CD8-positive, alpha-beta memory T cell (primary cell): ENCODE data around the gene CLASP1. TPM values are rescaled to one million over a fixed set of nuclear protein-coding genes. Genes with fewer than 3 reads are reported as not detected.
"Not testable (repeated sequence)": the region's sequence is repeated elsewhere in the genome, so short reads cannot be mapped to it uniquely, and the experiment has no call there.

Experiments
- CTCF ChIA-PET: fragments of 350-600 bp; sonication (Branson Sonifier 250); formaldehyde crosslinking; loops from one replicate; lab custom pipeline; 2021; ENCODE audit warnings: antibody characterized with exemption; lab: Charles Lee
- POLR2A ChIA-PET: fragments of 350-600 bp; sonication (Branson Sonifier 250); formaldehyde crosslinking; loops from one replicate; lab custom pipeline; 2021; ENCODE audit warnings: antibody characterized with exemption; lab: Charles Lee
- DNase-seq, 5 donors: peaks; one replicate each; pipeline versions ENCODE4 v3.0.0 to v3.0.0-alpha.2; 2020 to 2022; ENCODE audit warnings: mixed read lengths in 1 of 5
- H3K27ac ChIP-seq: one replicate; pipeline ENCODE4 v1.7.0; 2013; ENCODE audit warnings: low read depth, mild to moderate bottlenecking, low read length, moderate library complexity
- H3K27me3 ChIP-seq: 2 replicates; pipeline ENCODE4 v1.7.0; 2013; ENCODE audit warnings: low read length, mild to moderate bottlenecking; ENCODE audit not compliant: insufficient read depth, poor library complexity, severe bottlenecking
- H3K36me3 ChIP-seq: 2 replicates; pipeline ENCODE4 v1.7.0; 2013; ENCODE audit warnings: mild to moderate bottlenecking, low read length, moderate library complexity; ENCODE audit not compliant: insufficient read depth
- H3K4me1 ChIP-seq: 2 replicates; pipeline ENCODE4 v1.7.0; 2013; ENCODE audit warnings: mild to moderate bottlenecking, low read length, moderate library complexity; ENCODE audit not compliant: insufficient read depth
- H3K4me3 ChIP-seq: 2 replicates; pipeline ENCODE4 v1.7.0; 2013; ENCODE audit warnings: mild to moderate bottlenecking, low read length
- H3K9me3 ChIP-seq: 2 replicates; pipeline ENCODE4 v1.7.0; 2013; ENCODE audit warnings: mild to moderate bottlenecking, low read length
- H3K27ac Mint-ChIP-seq, 8 donors: one replicate each; pipeline ENCODE4 v1.8.0; 2020 to 2021; ENCODE audit warnings: mixed read lengths in 8 of 8, mild to moderate bottlenecking in 6 of 8, inconsistent platforms in 3 of 8, moderate library complexity in 3 of 8
- H3K27me3 Mint-ChIP-seq, 2 donors: one replicate each; pipeline ENCODE4 v1.8.0; 2020 to 2021; ENCODE audit warnings: mixed read lengths in 2 of 2, mild to moderate bottlenecking in 1 of 2, moderate library complexity in 1 of 2
- H3K36me3 Mint-ChIP-seq, 3 donors: one replicate each; pipeline ENCODE4 v1.8.0; 2020 to 2021; ENCODE audit warnings: mixed read lengths in 3 of 3, inconsistent platforms in 1 of 3, mild to moderate bottlenecking in 1 of 3
- H3K4me1 Mint-ChIP-seq, 3 donors: one replicate each; pipeline ENCODE4 v1.8.0; 2020 to 2021; ENCODE audit warnings: mixed read lengths in 3 of 3, inconsistent platforms in 1 of 3, mild to moderate bottlenecking in 1 of 3
- H3K4me3 Mint-ChIP-seq, 7 donors: one replicate each; pipeline ENCODE4 v1.8.0; 2020 to 2021; ENCODE audit warnings: mixed read lengths in 7 of 7, mild to moderate bottlenecking in 6 of 7, moderate library complexity in 4 of 7, inconsistent platforms in 2 of 7
- H3K9me3 Mint-ChIP-seq, 5 donors: one replicate each; pipeline ENCODE4 v1.8.0; 2020 to 2022; ENCODE audit warnings: mixed read lengths in 5 of 5, mild to moderate bottlenecking in 3 of 5, moderate library complexity in 2 of 5, inconsistent platforms in 1 of 5
- polyA plus RNA-seq: library from polyadenylated mRNA; unstranded; fragments of 300-500 nt; fragmentation: Illumina TruSeq; gene quantifications from one replicate; pipeline ENCODE4 v1.2.3, GENCODE V29; 2021
- total RNA-seq, 2 experiments: library from RNA; stranded (reverse); gene quantifications; one replicate each; pipeline ENCODE4 v1.2.3, GENCODE V29; 2021

The CLASP1 gene
- total and polyA plus RNA-seq, 3 experiments from 2014 or later: 22.2 to 66.0 (median 62.6) TPM

DNA sequence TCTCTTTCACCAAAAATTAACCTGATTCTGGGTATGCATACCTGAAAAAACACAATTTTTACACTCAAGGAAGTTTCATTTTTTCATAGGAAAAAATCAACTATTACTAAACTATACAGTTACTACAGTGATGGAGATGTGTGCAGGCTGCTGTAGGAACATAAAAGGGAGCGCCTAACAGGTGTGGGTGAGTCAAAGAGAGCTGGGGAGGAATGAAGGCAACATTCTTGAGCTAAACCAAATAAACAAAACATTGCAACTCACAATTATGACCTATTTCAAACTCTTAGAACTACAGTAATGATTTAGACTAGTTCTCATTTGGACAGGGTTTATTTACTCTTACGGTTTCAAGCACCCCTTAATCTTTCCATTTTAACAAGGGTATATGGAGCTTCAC is 13.4 kb upstream of the CLASP1 start:
- Mint-ChIP-seq H3K4me3 (no peak overlapping the region), H3K9me3 (no peaks in the 10 kb centered on the region), H3K4me1 (peaks cover 5 to 13% (median 9%) of the 10 kb centered on the region in 3 donors), H3K36me3 (peaks cover 0 to 7% (median 5%) of the 10 kb centered on the region in 3 donors), H3K27me3 (no peaks in the 10 kb centered on the region), H3K27ac (peak overlapping the region in 3 of 8 donors; percentile 2 to 49 (median 32))
- no peaks in the 10 kb centered on the region for H3K36me3 ChIP-seq
- no peaks in the 10 kb centered on the region for H3K4me1 ChIP-seq
- H3K9me3 ChIP-seq: no peaks in the 10 kb centered on the region
- H3K27me3 ChIP-seq: no peaks in the 10 kb centered on the region
- H3K4me3 ChIP-seq: no peak overlapping the region
- ChIA-PET POLR2A (no interaction called here), CTCF (no interaction called here)
- no peak overlapping the region for H3K27ac ChIP-seq
- no peak for DNase-seq

DNA sequence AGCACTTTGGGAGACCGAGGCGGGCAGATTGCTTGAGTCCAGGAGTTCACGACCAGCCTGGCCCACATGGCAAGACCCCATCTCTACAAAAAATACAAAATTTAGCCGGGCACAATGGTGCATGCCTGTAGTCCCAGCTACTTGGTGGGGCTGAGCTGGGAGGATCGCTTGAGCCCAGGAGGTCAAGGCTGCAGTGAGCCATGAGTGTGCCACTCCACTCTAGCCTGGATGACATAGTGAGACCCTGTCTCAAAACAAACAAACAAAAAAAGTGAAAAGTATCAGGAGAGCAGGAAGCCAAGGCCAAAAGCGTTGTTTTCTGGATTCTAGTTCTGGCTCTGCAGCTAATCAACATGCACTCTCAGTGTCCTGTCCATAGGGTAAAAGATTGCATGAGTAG is 10.7 kb upstream of the CLASP1 start:
- Mint-ChIP-seq H3K9me3 (no peaks in the 10 kb centered on the region), H3K27ac (peak overlapping the region in 1 of 8 donors; percentile 20), H3K36me3 (peaks cover 0 to 7% (median 5%) of the 10 kb centered on the region in 3 donors), H3K27me3 (no peaks in the 10 kb centered on the region), H3K4me1 (peaks cover 9 to 26% (median 11%) of the 10 kb centered on the region in 3 donors), H3K4me3 (no peak overlapping the region)
- CTCF ChIA-PET: no interaction called here
- H3K4me1 ChIP-seq: no peaks in the 10 kb centered on the region
- DNase-seq: no peak
- no peaks in the 10 kb centered on the region for H3K9me3 ChIP-seq
- H3K36me3 ChIP-seq: no peaks in the 10 kb centered on the region
- POLR2A ChIA-PET: no interaction called here
- H3K27ac ChIP-seq: no peak overlapping the region
- H3K27me3 ChIP-seq: no peaks in the 10 kb centered on the region
- no peak overlapping the region for H3K4me3 ChIP-seq

DNA sequence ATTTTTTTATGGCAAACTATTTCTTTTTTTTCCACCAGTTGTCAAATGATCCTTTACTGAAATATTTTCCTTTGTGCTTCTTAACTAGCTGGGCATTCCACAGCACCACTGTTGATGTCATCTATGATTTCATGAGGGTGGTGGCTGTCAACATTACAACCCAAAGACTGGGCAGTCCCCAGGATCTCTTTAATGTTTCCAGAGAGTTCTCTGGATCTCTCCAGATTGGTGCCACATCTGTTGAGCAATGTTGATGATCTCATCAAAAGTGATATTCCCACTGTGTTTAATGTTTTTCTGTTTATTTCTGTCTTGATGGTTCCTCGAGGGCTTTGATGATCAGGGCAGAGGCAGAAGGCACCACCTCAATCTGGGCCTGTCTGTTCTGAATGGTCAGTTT is 9.1 kb upstream of the CLASP1 start:
- POLR2A ChIA-PET, DNase-seq, H3K9me3 Mint-ChIP-seq, H3K4me1 ChIP-seq, H3K27ac ChIP-seq, H3K27me3 ChIP-seq, H3K4me3 Mint-ChIP-seq, H3K9me3 ChIP-seq, CTCF ChIA-PET, H3K36me3 ChIP-seq, H3K27me3 Mint-ChIP-seq, H3K4me3 ChIP-seq, H3K36me3 Mint-ChIP-seq: not testable (repeated sequence)
- Mint-ChIP-seq H3K4me1 (peaks cover 18 to 41% (median 18%) of the 10 kb centered on the region in 3 donors), H3K27ac (peak overlapping the region in 3 of 8 donors; percentile 23 to 66 (median 40))

DNA sequence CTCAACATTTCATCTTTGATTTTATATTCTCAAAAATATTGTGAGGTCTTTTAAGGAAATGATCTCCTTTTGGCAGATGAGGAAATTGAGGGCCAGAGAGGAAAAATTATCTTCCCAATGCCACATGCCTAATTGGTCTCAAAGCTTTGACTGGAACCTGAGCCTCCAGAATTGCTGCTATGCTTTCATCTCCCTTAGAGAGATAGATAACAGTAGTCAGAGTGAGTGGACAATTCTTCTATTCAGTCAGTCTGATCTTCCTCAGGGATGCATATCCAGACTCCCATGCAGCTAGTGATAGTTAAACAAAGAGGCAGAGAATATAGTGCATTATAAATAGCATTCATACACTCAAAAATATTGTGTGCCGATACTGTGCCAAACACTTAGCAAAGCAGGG is 3.8 kb upstream of the CLASP1 start:
- POLR2A ChIA-PET: no interaction called here
- H3K9me3 Mint-ChIP-seq: no peaks in the 10 kb centered on the region

DNA sequence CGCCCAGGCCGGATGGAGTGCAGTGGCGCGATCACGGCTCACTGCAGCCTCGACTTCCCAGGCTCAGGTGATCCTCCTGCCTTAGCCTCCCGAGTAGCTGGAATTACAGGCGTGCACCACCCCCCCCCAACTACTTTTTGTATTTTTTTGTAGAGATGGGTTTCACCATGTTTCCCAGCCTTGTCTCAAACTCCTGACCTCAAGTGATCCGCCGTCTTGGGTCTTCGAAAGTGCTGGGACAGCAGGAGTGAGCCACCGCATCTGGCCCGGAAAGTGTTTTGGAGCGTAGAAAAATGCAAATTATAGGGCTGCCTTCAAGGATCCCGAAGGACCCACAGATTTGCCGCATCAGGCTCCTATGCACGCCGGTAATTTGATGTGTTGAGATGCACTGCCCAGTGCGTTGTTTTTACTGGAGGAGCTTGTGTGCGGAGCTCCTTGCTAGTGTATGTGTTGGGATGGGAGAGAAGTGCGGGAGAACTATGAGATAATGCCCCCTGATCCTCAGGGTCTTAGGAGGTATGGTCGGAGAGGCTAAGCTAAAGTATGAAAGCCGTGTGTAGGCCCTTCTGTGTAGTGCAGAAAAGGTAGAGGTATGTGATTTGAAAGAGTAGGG is 1.2 kb upstream of the CLASP1 start:
- H3K4me1 ChIP-seq: peaks cover 29% of the 10 kb centered on the region
- peak overlapping the region; percentile 92 for H3K27ac ChIP-seq
- Mint-ChIP-seq H3K4me3 (peak overlapping the region; percentile 95 to 100 (median 98)), H3K9me3 (no peaks in the 10 kb centered on the region), H3K27me3 (peaks cover 0 to 7% of the 10 kb centered on the region in 2 donors), H3K36me3 (peaks cover 0 to 24% (median 2%) of the 10 kb centered on the region in 3 donors), H3K27ac (peak overlapping the region; percentile 99 to 100 (median 99)), H3K4me1 (peaks cover 52 to 80% (median 65%) of the 10 kb centered on the region in 3 donors)
- H3K27me3 ChIP-seq: no peaks in the 10 kb centered on the region
- ChIA-PET CTCF (interaction anchor here (0.9 to 2.5 kb wide), 3 partner anchors 49 to 119 kb away, joined by 4 to 15 read pairs (median 7); partner anchors contain the start of gene RNU4ATAC), POLR2A (interaction anchor here (1.0 to 4.0 kb wide), 4 partner anchors 49 to 119 kb away, joined by 4 to 44 read pairs (median 30); partner anchors contain the start of genes NIFK, RNU4ATAC and TSN)
- no peaks in the 10 kb centered on the region for H3K36me3 ChIP-seq
- peak overlapping the region; percentile 85 for H3K4me3 ChIP-seq
- peak in 2 of 5 donors; percentile 2 to 16 for DNase-seq
- no peaks in the 10 kb centered on the region for H3K9me3 ChIP-seq

More for the DNA sequence above, 3.8 kb upstream of the CLASP1 start:
- Histone ChIP-seq H3K9me3 (no peaks in the 10 kb centered on the region), H3K4me3 (no peak overlapping the region), H3K27ac (no peak overlapping the region), H3K36me3 (no peaks in the 10 kb centered on the region), H3K27me3 (no peaks in the 10 kb centered on the region), H3K4me1 (peaks cover 14% of the 10 kb centered on the region)
- no peak for DNase-seq
- Mint-ChIP-seq H3K4me1 (peaks cover 38 to 66% (median 47%) of the 10 kb centered on the region in 3 donors), H3K27me3 (peaks cover 0 to 7% of the 10 kb centered on the region in 2 donors), H3K4me3 (peak overlapping the region in 1 of 7 donors; percentile 67), H3K36me3 (peaks cover 0 to 22% (median 2%) of the 10 kb centered on the region in 3 donors), H3K27ac (peak overlapping the region in 3 of 8 donors; percentile 6 to 82 (median 76))
- CTCF ChIA-PET: no interaction called here

DNA sequence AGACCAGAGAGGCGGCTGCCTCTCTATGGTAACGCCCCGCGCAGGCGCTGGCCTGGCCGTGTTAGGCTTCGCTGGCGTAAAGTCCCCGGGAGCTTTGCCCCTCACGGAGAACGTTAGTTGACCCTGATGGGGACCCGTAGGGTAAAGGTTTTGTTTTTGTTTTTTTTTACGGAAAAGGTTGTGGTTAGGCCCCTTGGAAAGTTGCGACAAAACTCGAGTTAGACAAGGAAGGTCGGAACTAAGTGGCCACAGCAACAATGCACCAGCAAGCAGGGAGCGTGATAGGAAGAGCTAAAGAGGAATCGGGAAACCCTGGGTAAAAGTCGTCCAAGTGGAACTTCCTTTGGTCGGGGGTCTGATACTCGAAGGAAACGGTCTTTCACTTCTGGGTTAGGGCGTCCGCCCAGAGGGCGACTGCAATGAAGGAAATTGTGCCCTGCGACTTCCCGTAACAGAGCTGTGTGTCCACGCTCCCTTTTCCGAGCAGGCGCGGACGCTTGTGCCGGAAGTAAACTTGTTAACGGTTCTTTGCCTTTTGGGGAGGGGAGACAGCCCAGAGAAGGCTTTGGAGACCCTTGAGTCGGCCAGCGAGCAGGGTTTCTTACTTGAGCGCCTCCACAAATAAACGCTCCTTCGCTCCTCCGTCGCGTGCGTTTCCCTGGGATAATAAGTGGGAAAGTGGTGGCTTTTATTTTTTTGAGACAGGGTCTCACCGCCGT is 493 bp upstream of the CLASP1 start:
- H3K27me3 Mint-ChIP-seq: peaks cover 0 to 7% of the 10 kb centered on the region in 2 donors
- Histone ChIP-seq H3K27me3 (no peaks in the 10 kb centered on the region), H3K9me3 (no peaks in the 10 kb centered on the region), H3K36me3 (no peaks in the 10 kb centered on the region), H3K4me1 (peaks cover 30% of the 10 kb centered on the region), H3K27ac (peak overlapping the region; percentile 92), H3K4me3 (peak overlapping the region; percentile 85)
- peaks cover 58 to 80% (median 69%) of the 10 kb centered on the region in 3 donors for H3K4me1 Mint-ChIP-seq
- H3K4me3 Mint-ChIP-seq: peak overlapping the region; percentile 95 to 100 (median 98)
- H3K9me3 Mint-ChIP-seq: no peaks in the 10 kb centered on the region
- H3K27ac Mint-ChIP-seq: peak overlapping the region; percentile 99 to 100 (median 99)
- peaks cover 0 to 24% (median 2%) of the 10 kb centered on the region in 3 donors for H3K36me3 Mint-ChIP-seq
- peak; percentile 92 to 99 (median 98) for DNase-seq
- ChIA-PET CTCF (interaction anchor here (0.9 to 2.5 kb wide), 3 partner anchors 50 to 119 kb away, joined by 4 to 15 read pairs (median 7); partner anchors contain the start of gene RNU4ATAC), POLR2A (interaction anchor here (0.6 to 4.0 kb wide), 5 partner anchors 24 to 119 kb away, joined by 3 to 44 read pairs (median 30); partner anchors contain the start of genes NIFK, RNU4ATAC and TSN)

DNA sequence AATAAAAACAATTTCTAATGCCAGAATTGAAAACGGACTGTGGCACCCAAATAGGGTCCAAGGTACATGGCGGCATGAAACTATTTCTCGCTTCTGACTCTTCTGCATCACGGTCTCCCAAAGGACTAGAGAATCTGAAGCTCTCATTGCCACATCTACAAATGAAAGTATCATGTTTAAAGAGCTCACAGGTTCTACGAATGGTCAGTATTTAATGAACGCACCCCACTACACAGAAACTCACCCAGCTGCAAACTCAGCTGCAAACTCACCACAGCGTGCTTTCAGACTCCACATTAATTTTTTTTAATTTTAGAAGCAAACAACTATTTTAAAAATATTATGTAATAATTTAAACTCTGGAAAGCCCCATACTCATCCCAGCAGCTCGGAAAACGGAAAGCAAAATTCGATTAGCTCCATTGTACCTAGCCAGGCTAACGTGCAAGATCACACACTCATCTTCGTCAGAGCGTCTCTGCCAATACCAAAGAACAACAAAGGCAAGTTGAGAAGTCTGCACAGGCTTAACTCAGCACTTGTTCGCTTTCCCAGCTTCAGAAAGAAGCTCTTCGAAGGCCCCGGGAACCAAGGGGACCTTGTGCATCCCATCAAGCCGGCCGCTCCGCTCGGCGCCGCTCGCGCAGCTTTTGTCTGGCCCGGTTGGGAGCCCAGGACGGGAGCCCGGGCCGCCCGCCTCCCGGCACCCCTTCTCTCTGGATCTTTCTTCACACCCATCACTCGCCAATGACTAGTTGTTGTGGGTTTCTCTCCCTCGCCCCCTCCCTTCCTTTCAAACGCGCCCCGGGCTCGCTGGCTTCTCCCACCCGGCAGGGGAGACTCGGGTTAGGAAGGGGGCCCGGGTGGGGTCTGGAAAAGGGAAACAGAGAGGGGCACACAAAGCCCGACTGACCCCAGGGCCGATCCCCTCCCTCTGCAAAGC is 785 bp downstream of the CLASP1 start:
- peaks cover 56 to 76% (median 75%) of the 10 kb centered on the region in 3 donors for H3K4me1 Mint-ChIP-seq
- no peaks in the 10 kb centered on the region for H3K9me3 Mint-ChIP-seq
- Histone ChIP-seq H3K4me1 (peaks cover 34% of the 10 kb centered on the region), H3K27ac (peak overlapping the region; percentile 92), H3K27me3 (no peaks in the 10 kb centered on the region), H3K36me3 (no peaks in the 10 kb centered on the region), H3K9me3 (no peaks in the 10 kb centered on the region), H3K4me3 (peak overlapping the region; percentile 85)
- POLR2A ChIA-PET: interaction anchor here (0.7 to 4.0 kb wide), 4 partner anchors 51 to 118 kb away, joined by 3 to 44 read pairs (median 18); partner anchors contain the start of genes NIFK and RNU4ATAC
- CTCF ChIA-PET: interaction anchor here (1.2 to 1.8 kb wide), 3 partner anchors 70 to 119 kb away, joined by 3 to 9 read pairs (median 4); partner anchors contain the start of gene RNU4ATAC
- peaks cover 0 to 7% of the 10 kb centered on the region in 2 donors for H3K27me3 Mint-ChIP-seq
- peak overlapping the region; percentile 95 to 100 (median 98) for H3K4me3 Mint-ChIP-seq
- DNase-seq: peak in 4 of 5 donors; percentile 28 to 66 (median 62)
- peaks cover 0 to 24% (median 0%) of the 10 kb centered on the region in 3 donors for H3K36me3 Mint-ChIP-seq
- peak overlapping the region; percentile 99 to 100 (median 99) for H3K27ac Mint-ChIP-seq
